T-helper 1 cell treated with Interleukin-12 subunit alpha and Interleukin-12 subunit beta and Interleukin-4 antibody, amounts not matched to agents 30 μg/mL and 1 μg/mL, for 36 hours (primary cell): ENCODE measurements around the gene B4GAT1.
"Not testable (repeated sequence)": the region's sequence is repeated elsewhere in the genome, so short reads cannot be mapped to it uniquely, and the experiment has no call there.

ENCODE experiments used
- H3K27ac Mint-ChIP-seq: one replicate; pipeline ENCODE4 v1.8.0; 2021; ENCODE audit warnings: mild to moderate bottlenecking, mixed read lengths
- H3K27me3 Mint-ChIP-seq: one replicate; pipeline ENCODE4 v1.8.0; 2021; ENCODE audit warnings: low read depth, mixed read lengths
- H3K36me3 Mint-ChIP-seq: one replicate; pipeline ENCODE4 v1.8.0; 2021; ENCODE audit warnings: low read depth, mixed read lengths
- H3K4me1 Mint-ChIP-seq: one replicate; pipeline ENCODE4 v1.8.0; 2021; ENCODE audit warnings: low read depth, mixed read lengths
- H3K4me3 Mint-ChIP-seq: one replicate; pipeline ENCODE4 v1.8.0; 2021; ENCODE audit warnings: mild to moderate bottlenecking, moderate library complexity, mixed read lengths
- H3K9me3 Mint-ChIP-seq: one replicate; pipeline ENCODE4 v1.8.0; 2021; ENCODE audit warnings: mixed read lengths

The B4GAT1 gene

DNA sequence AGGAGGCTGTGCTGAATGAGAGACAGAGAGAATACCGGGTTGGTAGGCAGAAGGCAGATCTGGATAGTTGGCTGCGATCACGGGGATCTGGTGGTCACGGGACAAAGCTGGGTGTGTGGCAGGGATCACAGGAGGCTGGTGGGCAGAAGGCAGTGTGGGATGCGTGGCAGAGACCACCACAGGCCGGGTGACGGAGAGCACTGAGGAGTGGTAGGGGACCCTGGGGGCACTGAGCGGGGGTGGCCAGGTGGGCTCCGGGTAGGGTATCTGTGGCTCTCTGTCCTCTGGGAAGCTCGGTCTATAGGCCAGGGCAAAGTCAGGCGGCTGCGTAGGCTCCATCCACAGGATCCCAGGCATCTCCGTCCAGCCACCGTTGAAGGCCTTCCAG is 31.9 kb downstream of the B4GAT1 start:
- Mint-ChIP-seq H3K9me3 (no peaks in the 10 kb centered on the region), H3K27me3 (peaks cover 7% of the 10 kb centered on the region), H3K4me1 (peaks cover 25% of the 10 kb centered on the region), H3K27ac (no peak overlapping the region), H3K36me3 (peaks cover 4% of the 10 kb centered on the region), H3K4me3 (peak overlapping the region; percentile 5)

DNA sequence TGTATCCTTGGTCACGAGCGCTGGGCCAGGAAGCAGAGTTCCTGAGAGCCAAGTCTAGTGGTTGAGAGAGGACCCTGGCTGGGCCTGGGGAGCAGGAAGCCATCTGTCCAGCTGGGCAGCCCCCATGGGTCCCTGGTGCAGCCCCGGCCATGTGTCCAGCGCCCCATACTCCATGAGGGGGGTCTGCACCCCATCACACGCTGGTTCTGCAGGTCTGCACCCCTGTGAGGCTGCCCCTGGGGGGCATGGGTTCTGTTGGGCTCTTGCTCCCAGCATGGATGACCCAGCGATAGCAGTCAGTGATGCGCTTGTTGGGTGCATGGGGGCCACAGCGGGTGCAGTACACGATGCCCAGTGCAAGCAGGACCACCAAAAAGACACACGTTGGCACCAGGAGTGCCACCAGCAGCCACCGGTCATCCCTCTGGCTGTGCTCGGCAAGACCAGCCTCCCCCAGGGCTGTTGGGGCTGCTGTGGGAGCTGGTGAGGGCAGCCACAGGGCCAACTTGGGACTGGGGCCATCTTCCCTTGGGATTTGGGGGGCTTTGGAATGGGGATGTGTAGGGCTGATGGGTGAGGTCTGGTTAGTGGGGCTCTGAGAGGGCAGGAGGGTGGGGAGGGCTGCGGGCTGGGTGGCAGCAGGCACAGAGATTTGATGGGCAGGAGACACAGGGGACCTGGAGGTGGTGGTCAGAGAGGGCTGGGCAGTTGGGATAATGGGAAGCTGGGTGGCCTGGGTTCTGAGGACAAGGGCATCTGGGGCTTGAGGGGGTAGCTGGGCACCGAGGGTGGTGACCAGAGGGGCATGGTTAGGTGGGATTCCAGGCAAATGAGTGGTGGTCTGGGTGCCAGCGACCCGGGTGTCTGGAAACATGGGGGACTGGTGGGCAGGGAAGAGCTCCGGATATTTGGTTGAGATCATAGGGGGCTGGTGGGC is 32.6 kb downstream of the B4GAT1 start:
- H3K27ac Mint-ChIP-seq, result peak overlapping the region; percentile 34
- peaks cover 25% of the 10 kb centered on the region for H3K4me1 Mint-ChIP-seq
- peaks cover 7% of the 10 kb centered on the region for H3K27me3 Mint-ChIP-seq
- no peaks in the 10 kb centered on the region for H3K9me3 Mint-ChIP-seq
- H3K4me3 Mint-ChIP-seq, result peak overlapping the region; percentile 5
- H3K36me3 Mint-ChIP-seq, result peaks cover 3% of the 10 kb centered on the region

DNA sequence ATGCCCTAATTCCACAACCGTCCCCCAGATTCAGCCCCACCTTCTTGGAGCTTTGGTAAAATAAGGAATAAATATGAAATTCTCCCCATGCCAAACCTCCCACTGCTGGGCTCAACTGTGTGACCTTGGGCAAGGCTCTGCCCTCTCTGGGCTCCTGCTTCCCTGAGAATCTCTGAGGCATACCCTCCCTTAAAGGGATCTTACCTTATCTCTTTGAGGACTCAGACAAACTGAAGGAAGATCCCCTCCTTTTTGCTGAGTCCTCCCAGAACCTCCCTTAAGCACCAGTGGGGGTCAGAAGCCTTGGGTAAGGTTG is 33.3 kb downstream of the B4GAT1 start:
- H3K4me1 Mint-ChIP-seq, result peaks cover 23% of the 10 kb centered on the region
- H3K27ac Mint-ChIP-seq, result peak overlapping the region; percentile 41

DNA sequence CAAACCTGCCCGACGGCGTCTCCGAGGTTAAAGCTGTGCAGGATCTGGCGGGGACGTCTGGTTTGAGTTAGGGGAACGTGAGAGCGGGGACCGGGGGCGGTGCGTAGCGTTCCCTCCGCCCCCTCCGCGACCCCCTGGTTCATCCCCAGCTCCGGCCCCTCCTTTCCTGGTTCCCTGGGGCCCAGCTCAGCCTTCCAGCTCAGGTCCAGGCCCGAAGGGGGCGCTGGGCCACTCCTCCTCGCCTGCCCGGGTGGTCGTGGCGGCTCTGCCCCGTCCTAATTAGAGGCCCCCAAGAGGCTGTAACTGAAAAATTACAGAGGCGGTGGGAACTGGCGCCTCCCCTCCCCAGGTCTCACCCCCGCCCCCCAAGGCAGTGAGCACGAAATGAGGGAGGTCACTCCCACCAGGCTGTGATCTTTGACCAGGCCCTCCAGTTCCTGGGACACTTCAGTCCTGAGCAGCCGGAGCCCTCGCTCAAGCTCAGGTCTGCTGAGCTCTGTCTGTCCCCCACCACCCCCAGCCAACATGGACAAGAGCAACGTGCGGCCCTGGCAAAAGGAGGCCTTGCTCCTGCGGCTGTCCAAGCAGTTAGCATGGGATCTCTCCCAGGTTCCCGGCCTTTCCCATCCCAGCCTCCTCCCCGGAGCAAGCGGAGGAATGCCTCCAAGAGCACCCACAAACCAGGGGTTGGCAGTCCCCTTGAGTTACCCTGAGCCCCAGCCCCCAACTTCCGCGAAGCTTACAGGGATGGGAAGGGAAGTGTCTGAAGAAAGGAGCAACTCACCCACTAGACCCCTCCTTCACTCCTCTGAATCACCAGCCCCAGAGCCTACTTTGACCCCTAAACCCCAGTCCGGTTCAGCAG is 33.9 kb downstream of the B4GAT1 start:
- H3K36me3 Mint-ChIP-seq, result no peaks in the 10 kb centered on the region
- peak overlapping the region; percentile 93 for H3K27ac Mint-ChIP-seq
- H3K4me1 Mint-ChIP-seq, result peaks cover 18% of the 10 kb centered on the region
- peaks cover 4% of the 10 kb centered on the region for H3K27me3 Mint-ChIP-seq
- H3K9me3 Mint-ChIP-seq, result no peaks in the 10 kb centered on the region
- peak overlapping the region; percentile 88 for H3K4me3 Mint-ChIP-seq

More for the DNA sequence above, 33.3 kb downstream of the B4GAT1 start:
- peak overlapping the region; percentile 53 for H3K4me3 Mint-ChIP-seq
- H3K36me3 Mint-ChIP-seq, result peaks cover 3% of the 10 kb centered on the region
- no peaks in the 10 kb centered on the region for H3K9me3 Mint-ChIP-seq
- H3K27me3 Mint-ChIP-seq, result peaks cover 7% of the 10 kb centered on the region

DNA sequence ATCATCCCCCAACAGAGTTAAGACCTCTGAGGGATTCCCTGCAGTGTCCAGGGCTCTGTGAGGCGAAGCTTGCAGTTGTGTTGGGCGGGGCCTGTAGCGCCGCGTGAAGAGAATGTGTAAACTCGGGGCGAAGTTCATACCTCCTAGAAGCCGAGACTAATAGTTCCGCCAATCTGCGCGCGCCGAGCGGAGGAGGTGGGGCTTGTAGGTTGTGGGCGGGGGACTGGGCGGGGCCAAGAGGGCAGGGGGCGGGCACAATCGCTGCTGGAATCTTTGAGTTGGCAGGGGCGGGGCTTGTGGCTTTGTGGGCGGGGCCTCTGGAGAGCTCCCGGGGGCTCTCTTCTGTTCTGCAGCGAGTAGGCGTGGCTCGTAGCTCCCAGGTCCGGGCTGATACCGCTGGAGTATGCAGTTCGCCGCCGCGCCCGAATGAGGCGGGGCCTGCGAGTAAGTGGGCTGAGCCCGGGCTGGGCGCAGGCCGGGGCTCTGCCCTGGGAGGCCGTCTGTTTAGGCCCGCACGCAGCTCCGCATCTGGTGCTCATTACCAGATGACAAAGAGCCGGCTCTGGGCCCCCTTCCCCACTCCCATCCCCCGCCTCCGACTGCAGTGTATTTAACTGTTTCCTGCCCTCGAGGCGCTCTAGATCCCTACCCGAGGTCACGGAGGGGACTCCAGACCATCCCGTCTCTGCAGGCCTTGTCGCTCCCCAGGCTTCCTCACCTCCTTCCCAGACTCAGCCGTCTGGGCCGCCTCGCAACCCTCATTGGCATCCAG is 34.7 kb downstream of the B4GAT1 start:
- peaks cover 10% of the 10 kb centered on the region for H3K4me1 Mint-ChIP-seq
- no peaks in the 10 kb centered on the region for H3K36me3 Mint-ChIP-seq
- H3K27ac Mint-ChIP-seq, result peak overlapping the region; percentile 93
- H3K4me3 Mint-ChIP-seq, result peak overlapping the region; percentile 88
- peaks cover 5% of the 10 kb centered on the region for H3K27me3 Mint-ChIP-seq
- H3K9me3 Mint-ChIP-seq, result no peaks in the 10 kb centered on the region

DNA sequence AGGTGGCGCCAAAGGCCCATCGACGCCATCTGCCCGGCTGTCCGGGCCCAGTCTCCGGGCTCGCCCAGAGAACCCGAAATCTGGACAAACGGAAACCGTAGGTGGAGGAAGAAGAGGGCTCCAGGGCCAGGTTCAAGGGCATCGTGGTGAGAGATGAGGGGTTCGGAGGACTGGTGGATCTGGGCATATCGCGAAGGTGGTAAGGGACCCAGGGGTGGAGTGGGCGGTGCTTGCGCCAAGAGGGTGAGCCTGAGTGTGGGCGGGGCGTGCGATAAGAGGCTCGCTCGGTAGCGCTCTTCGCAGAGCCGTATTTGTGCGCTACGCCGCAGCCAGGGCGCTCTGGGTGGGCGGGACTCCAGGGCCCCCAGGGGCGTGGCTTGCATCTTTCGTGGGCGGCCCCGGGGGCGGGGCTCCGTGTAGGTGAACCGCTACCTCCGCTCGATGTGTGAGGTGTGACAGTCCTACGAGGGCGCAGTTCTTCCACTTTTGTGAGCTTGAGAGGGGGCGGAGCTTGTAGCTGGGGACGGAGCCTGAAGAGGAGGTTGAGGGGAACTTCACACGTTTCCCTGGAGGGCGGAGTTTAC is 35.4 kb downstream of the B4GAT1 start:
- H3K36me3 Mint-ChIP-seq, result no peaks in the 10 kb centered on the region
- peaks cover 9% of the 10 kb centered on the region for H3K27me3 Mint-ChIP-seq
- peak overlapping the region; percentile 88 for H3K4me3 Mint-ChIP-seq
- H3K4me1 Mint-ChIP-seq, result peaks cover 6% of the 10 kb centered on the region
- no peaks in the 10 kb centered on the region for H3K9me3 Mint-ChIP-seq
- H3K27ac Mint-ChIP-seq, result peak overlapping the region; percentile 93

DNA sequence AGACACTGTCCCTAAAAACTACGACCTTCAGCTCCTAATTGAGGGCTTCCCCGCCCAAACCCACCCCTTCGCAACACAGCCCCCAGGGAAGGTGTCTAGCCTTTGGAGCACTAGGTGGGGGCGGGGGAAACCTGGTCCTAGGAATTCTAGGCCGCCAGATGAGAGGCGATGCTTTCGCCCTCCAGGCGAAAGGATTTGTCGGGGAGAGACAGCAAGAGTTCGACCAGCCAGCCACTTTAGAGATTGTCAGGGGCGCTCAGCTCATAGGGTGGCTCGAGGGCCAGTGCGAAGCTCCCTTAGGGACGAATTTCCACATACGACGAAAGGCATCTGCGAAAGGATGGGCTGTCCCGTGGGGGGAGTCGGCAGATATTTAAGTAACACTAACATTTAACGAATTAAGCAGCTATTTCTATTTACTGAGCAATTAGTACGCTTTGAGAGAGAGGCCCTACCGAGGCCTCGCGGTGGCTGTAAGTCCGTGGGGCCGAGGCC is 35.9 kb downstream of the B4GAT1 start:
- peaks cover 6% of the 10 kb centered on the region for H3K4me1 Mint-ChIP-seq
- no peaks in the 10 kb centered on the region for H3K9me3 Mint-ChIP-seq
- H3K4me3 Mint-ChIP-seq, result peak overlapping the region; percentile 88
- H3K27ac Mint-ChIP-seq, result peak overlapping the region; percentile 93
- H3K27me3 Mint-ChIP-seq, result peaks cover 9% of the 10 kb centered on the region
- H3K36me3 Mint-ChIP-seq, result no peaks in the 10 kb centered on the region

DNA sequence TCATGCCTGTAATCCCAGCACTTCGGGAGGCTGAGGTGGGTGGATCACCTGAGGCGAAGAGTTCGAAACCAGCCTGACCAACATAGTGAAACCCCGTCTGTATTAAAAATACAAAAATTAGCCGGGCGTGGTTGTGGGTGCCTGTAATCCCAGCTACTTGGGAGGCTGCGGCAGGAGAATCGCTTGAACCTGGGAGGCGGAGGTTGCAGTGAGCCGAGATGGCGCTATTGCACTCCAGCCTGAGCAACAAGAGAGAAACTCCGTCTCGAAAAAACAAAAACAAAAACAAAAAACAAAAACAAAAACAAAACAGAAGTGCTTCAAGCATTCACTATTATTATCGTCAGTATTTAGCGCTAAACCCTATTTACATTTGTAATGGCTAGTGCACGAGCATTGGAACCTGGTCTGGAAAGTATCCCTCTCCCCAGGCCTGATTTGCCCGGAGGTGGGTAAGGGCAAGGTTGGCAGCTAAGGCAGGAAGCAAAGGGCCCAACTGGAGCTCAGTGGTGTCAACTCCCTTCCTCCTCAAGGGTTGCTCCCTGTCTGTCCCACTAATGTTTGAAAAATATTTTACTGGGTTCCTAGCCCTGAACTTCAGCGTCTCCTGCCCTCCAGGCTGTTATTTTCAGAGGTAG is 36.5 kb downstream of the B4GAT1 start:
- not testable (repeated sequence) for H3K9me3 Mint-ChIP-seq, H3K4me3 Mint-ChIP-seq, H3K36me3 Mint-ChIP-seq, H3K4me1 Mint-ChIP-seq, H3K27me3 Mint-ChIP-seq
- H3K27ac Mint-ChIP-seq, result peak overlapping the region; percentile 15

DNA sequence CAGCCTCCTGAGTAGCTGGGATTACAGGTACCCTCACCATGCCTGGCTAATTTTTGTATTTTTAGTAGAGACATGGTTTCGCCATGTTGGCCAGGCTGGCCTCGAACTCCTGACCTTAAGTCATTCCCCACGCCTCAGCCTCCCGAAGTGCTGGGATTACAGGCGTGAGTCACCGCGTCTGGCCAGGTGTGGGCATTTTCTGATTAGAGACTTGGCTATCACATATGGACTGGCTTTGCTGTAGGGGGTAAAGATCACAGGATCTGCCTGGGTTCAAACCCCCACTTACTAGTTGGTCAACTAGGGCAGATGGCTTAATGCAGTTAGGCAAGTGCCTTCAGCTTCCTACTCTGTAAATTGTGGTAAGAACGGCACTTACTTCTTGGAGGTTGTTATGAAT is 37.1 kb downstream of the B4GAT1 start:
- H3K27me3 Mint-ChIP-seq, result peaks cover 6% of the 10 kb centered on the region
- H3K9me3 Mint-ChIP-seq, result no peaks in the 10 kb centered on the region
- no peak overlapping the region for H3K4me3 Mint-ChIP-seq
- H3K27ac Mint-ChIP-seq, result no peak overlapping the region
- H3K36me3 Mint-ChIP-seq, result no peaks in the 10 kb centered on the region
- H3K4me1 Mint-ChIP-seq, result peaks cover 6% of the 10 kb centered on the region

DNA sequence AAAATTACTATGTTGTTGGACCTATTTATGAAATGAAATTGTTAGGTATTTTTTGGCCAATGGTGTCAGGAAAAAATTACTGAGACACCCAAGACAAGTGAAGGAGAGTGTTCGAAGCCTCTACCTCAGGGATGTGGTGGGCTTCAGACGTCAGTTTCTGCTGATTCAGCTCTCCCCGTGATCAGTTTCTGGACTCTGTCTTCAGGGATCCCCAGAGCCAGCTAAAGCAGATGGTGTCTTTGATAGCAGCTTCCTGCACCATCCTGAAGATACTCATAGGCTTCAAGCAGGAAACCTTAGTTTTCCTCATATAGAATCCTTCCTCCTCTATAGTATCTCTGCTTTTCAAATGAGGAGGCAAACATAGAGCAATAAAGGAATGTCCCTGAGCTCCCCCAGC is 38.0 kb downstream of the B4GAT1 start:
- H3K9me3 Mint-ChIP-seq, result no peaks in the 10 kb centered on the region
- no peak overlapping the region for H3K4me3 Mint-ChIP-seq
- H3K27me3 Mint-ChIP-seq, result peaks cover 4% of the 10 kb centered on the region
- H3K36me3 Mint-ChIP-seq, result no peaks in the 10 kb centered on the region
- H3K4me1 Mint-ChIP-seq, result peaks cover 6% of the 10 kb centered on the region
- no peak overlapping the region for H3K27ac Mint-ChIP-seq

DNA sequence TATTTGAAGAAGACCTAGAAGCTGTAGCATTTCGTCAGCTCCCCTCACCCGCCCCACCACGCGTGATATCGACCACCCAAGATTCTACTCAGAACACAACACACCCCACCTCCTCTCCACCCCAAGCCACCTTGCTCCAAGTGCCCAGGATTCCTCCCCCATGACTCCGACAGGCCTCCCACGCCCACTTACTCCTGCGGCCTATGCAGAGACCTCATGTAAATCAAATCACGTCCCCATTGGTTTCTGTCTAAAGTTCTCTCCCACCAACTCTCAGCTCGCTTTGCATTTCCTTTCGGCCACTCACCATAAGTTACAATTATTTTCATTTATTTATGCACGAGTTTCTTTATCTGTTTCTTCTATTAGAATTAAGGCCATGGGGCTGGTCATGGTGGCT is 44.8 kb downstream of the B4GAT1 start:
- H3K9me3 Mint-ChIP-seq, result no peaks in the 10 kb centered on the region
- H3K27ac Mint-ChIP-seq, result no peak overlapping the region
- no peak overlapping the region for H3K4me3 Mint-ChIP-seq
- no peaks in the 10 kb centered on the region for H3K36me3 Mint-ChIP-seq
- H3K4me1 Mint-ChIP-seq, result no peaks in the 10 kb centered on the region
- peaks cover 3% of the 10 kb centered on the region for H3K27me3 Mint-ChIP-seq

DNA sequence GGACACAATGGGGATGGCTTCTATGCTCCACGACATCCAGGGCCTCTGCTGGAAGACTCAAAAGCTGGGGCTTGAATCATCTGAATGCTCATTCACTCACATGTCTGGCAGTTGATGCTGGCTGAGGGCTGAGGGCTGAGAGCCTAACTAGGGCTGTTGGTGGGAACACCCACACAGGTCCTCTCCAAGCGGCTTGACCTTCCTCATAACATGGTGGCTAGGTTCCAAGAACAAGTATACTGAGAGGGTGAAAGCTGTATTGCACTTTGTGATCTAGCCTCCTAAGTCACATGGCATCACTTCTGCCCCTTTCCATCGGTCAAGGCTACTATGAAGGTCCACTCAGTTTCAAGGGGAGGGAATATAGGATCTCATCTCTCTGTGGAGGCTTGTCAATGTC is 48.2 kb downstream of the B4GAT1 start:
- Mint-ChIP-seq H3K4me3 (no peak overlapping the region), H3K4me1 (no peaks in the 10 kb centered on the region), H3K9me3 (no peaks in the 10 kb centered on the region), H3K27ac (no peak overlapping the region), H3K36me3 (no peaks in the 10 kb centered on the region), H3K27me3 (no peaks in the 10 kb centered on the region)

DNA sequence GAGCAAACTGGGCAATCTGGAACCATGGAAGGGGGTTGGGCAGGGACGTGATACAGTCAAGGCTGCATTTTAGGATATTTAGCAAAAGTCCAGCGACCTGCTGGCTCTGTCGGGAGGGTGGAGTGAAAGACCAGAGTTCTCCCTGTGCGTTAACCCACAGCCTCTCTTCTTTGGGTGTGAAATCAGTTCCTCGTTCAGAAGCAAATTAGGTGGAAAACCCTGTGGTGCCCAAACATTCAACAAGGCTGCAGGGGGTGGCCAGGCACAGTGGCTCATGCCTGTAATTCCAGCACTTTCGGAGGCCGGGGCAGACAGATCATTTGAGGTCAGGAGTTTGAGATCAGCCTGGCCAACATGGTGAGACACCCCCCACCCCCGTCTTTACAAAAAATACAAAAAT is 49.8 kb downstream of the B4GAT1 start:
- peaks cover 11% of the 10 kb centered on the region for H3K27me3 Mint-ChIP-seq
- no peak overlapping the region for H3K27ac Mint-ChIP-seq
- no peak overlapping the region for H3K4me3 Mint-ChIP-seq
- peaks cover 3% of the 10 kb centered on the region for H3K4me1 Mint-ChIP-seq
- H3K36me3 Mint-ChIP-seq, result no peaks in the 10 kb centered on the region
- H3K9me3 Mint-ChIP-seq, result no peaks in the 10 kb centered on the region
